GM13977 (cell line): Measurements from ENCODE around the gene HCFC2.

Experiments
- DNase-seq: peaks from one replicate; pipeline ENCODE4 v3.0.0; 2012; ENCODE audit warnings: low spot score
- in situ Hi-C: fragments of 300-500 bp; cut with MboI; formaldehyde crosslinking; loops from one replicate; pipeline ENCODE4 v1.12.0; 2022; ENCODE audit warnings: low sequenced_read_pairs, low pct_unique_long_range_greater_than_20kb, mixed read lengths, inconsistent platforms; ENCODE audit not compliant: unreplicated experiment
- TF ChIP-seq, protein P1 (sequence below): IDR thresholded peaks from 2 replicates; pipeline ENCODE4 v1.5.1; 2012; ENCODE audit warnings: mild to moderate bottlenecking, control low read depth; ENCODE audit not compliant: insufficient read depth; ENCODE audit errors: extremely low read depth, missing control alignments

HCFC2 gene

DNA sequence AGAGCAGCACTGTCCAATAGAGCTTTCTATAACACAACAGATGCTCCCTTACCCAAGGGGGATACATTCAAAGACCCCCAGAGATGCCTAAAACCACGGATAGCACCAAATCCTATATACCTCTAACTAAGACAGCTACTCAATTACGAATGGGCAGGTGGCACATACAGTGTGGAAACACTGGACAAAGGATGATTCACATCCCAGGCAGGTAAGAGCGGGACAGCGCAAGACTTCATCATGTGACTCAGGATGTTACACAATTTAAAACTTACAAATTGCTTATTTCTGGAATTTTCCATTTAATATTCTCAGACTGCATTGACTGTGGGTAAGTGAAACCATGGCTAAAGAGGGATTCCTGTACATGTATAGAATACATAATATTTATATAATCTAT, 5.5 kb upstream of the HCFC2 start:
- TF ChIP-seq, protein P1, sequence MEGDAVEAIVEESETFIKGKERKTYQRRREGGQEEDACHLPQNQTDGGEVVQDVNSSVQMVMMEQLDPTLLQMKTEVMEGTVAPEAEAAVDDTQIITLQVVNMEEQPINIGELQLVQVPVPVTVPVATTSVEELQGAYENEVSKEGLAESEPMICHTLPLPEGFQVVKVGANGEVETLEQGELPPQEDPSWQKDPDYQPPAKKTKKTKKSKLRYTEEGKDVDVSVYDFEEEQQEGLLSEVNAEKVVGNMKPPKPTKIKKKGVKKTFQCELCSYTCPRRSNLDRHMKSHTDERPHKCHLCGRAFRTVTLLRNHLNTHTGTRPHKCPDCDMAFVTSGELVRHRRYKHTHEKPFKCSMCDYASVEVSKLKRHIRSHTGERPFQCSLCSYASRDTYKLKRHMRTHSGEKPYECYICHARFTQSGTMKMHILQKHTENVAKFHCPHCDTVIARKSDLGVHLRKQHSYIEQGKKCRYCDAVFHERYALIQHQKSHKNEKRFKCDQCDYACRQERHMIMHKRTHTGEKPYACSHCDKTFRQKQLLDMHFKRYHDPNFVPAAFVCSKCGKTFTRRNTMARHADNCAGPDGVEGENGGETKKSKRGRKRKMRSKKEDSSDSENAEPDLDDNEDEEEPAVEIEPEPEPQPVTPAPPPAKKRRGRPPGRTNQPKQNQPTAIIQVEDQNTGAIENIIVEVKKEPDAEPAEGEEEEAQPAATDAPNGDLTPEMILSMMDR = no peak
- in situ Hi-C loops = no loop called here
- DNase-seq = no peak

- in situ Hi-C loops = no loop called here
- TF ChIP-seq, protein P1 = no peak
- no peak for DNase-seq
These were observed 4.4 kb upstream of the HCFC2 start for GRCh38 chr12:104059963-104060362.

DNA sequence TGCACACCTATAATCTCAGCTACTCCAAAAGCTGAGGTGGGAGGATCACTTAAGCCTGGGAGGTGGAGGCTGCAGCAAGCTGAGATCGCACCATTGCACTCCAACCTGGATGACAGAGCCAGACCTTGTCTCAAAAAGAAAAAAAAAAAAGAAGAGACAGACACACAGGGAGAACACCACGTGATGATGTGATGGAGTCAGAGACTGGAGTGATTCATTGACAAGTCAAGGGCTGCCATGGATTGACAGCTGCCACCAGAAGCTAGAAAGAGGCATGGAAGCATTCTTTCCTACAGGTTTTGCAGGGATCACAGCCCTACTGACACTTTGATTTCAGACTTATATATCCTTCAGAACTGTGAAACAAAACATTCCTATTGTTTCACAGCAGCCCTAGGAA, 3.5 kb upstream of the HCFC2 start:
- TF ChIP-seq, protein P1 = no peak
- no peak for DNase-seq
- in situ Hi-C loops = no loop called here

DNA sequence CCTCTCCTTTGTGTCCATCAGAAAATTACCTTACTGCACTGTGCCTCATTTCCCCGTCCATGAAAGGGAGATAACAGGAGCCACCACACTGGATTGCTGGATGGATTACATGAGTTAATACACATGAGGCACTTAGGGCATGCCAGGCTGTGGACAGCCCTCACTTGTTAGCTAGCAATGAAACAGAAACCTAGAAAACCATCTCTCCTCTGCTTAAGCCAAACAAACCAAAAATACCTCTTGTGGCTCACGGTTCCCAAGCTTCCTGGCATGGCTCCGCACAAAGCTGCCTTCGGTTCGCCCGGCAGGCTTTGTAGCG, 660 bp upstream of the HCFC2 start:
- DNase-seq = no peak
- TF ChIP-seq, protein P1 = no peak

DNA sequence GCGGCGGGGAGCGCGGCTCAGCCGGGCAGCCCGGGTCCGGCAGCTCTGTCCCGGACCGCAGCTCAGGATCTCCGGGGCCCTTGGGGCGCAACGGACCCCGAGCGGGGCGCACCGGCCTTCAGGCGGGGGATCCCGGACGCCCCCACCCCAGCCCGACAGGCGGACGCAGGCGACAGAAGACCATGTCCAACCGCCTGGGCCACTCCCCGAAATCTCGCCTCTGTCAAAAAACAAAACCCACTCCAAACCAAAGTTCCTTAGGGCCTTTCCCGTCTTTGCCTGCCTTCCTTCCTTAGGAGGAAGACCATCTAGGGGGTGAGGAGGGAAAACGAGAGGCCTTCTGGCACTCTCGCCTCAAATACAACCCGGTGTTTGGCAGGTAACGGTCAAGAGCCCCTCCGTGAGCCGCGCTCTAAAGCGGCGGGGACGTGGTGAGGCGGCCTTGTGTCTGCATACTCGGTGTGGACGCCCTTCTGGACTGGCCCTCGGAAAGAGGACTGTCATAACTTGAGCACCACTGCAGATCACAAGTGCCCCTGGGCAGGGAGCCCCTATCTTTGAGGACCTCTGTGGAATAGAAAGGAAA, 604 bp downstream of the HCFC2 start:
- TF ChIP-seq, protein P1 = no peak
- peak; percentile 27 for DNase-seq
- in situ Hi-C loops = no loop called here

More for the DNA sequence above, 660 bp upstream of the HCFC2 start:
- in situ Hi-C loops = no loop called here

DNA sequence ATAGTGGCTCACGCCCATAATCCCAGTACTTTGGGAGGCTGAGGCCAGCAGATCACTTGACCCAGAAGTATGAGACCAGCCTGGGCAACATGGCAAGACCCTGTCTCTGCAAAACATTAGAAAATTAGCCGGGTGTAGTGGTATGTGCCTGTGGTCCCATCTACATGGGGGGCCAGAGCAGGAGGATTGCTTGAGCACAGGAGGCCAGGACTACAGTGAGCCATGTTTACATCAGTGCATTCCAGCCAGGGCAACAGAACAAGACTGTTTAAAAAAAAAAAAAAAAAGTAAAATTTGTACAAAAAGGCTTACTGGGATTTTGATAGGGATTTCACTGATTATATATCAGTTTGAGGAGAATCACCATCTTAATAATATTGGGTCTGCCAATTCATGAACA, 7.8 kb downstream of the HCFC2 start:
- in situ Hi-C loops = no loop called here
- no peak for DNase-seq
- TF ChIP-seq, protein P1 = no peak

GRCh38 chr12:104073699-104074098, 9.4 kb downstream of the HCFC2 start:
- TF ChIP-seq, protein P1 = no peak
- no peak for DNase-seq
- in situ Hi-C loops = no loop called here
